Measurements from ENCODE around the gene PLCL1.

PLCL1 gene

GRCh38 chr2:197890168-197890567, 85.8 kb downstream of the PLCL1 start:
- no peak for DNase-seq

- peak in 1 of 2 donors; percentile 32 for DNase-seq
These were observed 87.6 kb downstream of the PLCL1 start for GRCh38 chr2:197891897-197892442.

DNA sequence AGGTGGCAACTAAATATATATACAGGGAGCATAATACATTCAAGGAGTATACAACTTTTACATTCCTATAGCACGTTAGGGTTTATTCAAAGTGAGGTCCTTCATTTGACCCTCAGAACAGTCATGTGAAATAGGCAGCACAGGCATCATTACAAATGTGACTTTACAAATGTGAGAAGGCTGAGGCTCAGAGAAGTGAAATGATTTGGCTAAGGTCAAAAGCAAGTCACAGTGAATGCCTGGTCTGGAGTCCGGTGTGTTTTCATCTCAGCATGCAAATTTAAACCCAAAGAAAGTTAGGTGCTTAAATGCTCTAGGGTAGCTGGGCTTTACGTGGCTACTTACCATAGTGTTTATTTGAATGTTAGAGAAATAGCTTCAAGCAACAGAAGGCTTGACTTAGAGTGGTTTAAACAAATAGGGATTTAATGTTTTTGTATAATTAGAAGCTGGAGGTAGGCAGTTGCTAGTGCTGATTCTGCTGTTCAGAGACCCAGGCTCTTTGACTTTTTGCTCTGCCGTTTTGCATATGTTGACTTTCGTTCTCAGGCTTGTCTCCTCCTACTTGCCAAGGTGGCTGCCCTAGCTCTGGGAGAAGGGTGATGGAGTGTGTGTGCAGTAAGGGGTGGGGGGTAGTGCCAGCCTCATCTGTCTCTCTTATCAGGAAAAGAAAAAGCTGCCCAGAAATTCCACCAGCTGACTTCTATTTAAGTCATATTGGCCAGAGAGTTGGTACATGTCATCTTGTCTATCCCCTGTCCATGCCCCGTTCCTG, 89.2 kb downstream of the PLCL1 start:
- DNase-seq: peak in 1 of 2 donors; percentile 24

- no peak for DNase-seq
These were observed 90.4 kb downstream of the PLCL1 start for GRCh38 chr2:197894751-197895274.

- no peak for DNase-seq
These were observed 93.7 kb downstream of the PLCL1 start for GRCh38 chr2:197897960-197898678.

- DNase-seq: peak in 1 of 2 donors; percentile 42
These were observed 100.1 kb downstream of the PLCL1 start for GRCh38 chr2:197904446-197904845.

- DNase-seq: no peak
These were observed 103.8 kb downstream of the PLCL1 start for GRCh38 chr2:197908156-197908555.

GRCh38 chr2:197908990-197909776, 104.8 kb downstream of the PLCL1 start:
- no peak for DNase-seq

DNA sequence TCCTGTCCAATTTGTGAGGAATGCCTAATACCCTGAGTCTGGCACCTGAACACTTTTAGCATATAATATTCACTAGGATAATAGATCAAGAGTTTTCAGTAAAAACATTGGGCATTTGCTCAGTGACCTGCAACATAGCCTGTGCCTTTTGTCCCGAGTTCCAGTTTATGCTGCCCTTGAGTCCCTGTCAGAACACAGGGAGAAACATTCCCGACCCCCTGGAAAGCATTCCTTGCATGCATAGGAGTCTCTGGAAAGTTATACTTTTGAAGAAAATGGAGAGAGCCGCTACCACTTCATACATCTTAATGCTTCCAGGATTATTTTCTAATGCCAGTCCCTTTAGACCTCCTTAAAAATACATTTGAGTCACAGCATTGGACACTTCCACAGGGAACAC, 107.3 kb downstream of the PLCL1 start:
- DNase-seq: no peak

- DNase-seq: no peak
These were observed 108.7 kb downstream of the PLCL1 start for GRCh38 chr2:197913084-197913483.

DNA sequence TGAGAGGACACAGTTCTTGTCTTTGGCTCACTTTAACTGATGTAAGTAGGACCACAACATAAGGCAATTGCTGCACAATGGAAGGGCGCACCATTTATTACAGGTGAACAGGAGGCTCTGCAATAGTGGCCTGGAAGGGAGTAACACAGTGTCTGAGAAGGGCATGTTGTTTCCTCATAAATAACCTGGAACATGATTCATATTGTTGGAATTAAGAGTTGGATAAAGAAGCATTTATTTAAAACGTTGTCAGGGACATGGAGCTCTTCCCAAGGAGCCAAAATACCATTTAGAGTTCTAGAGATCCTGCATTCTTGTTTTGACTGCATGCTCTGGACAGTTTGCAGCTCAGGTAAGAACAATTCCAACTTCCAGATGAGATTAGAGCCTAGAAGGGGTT, 110.4 kb downstream of the PLCL1 start:
- DNase-seq: no peak

DNA sequence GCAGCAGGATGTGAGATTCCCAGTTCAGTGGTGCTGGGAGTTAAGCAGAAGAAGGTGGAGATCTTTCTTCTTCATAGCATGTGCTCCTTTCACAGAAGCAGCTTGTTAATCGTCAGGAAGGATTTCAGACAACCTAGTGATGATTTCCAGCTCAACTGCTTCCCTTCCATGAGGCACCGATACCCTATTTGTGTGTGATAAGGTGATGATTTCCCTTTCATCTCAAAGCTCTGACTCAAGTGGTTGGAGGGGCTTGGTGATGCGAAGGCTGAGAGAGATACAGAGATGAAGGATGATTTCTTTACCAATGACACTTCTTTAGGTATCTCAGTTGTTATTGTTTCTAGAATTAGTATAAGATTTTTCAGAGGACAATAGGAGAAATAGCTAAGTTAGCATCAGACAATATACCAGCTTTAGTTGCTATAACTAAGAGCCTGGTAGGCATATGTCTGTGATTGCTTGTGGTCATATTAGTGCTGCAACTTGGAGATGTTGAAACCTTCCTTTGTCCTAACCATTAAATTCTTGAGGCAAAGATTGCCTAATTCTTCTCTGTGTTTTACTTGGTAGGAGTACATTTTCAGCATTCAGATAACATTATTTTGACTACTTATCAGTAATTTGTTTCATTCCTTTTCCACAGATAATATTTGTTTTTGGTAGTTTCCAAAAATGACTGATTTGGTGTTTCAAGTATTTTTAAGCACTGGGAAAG, 111.3 kb downstream of the PLCL1 start:
- DNase-seq: no peak

GRCh38 chr2:197919487-197919886, 115.1 kb downstream of the PLCL1 start:
- DNase-seq: no peak

GRCh38 chr2:197920088-197920487, 115.7 kb downstream of the PLCL1 start:
- no peak for DNase-seq

DNA sequence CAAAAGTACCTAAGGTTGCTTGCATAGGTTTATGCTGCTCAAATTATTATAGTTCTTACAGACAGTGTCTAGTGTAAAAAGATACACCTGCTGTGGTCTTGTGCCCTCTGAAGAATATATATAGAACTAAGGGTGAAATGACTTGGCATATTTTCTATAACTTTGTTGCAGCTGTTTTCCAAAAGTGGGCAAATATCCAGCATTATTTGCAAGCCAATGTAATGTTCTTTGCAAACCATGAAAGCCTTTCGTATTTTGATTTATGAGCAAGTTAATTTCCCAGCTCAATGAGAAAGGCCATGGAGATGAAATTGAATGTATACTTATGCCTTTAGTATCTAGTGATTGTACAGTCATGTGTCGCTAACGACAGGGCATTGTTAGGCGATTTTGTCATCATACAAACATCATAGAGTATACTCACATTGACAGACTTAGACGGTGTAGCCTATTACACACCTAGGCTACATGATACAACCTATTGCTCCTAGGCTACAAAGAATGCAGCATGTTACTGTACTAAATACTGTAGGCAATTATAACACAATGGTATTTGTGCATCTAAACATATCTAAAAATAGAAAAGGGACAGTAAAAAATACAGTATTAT, 116.3 kb downstream of the PLCL1 start:
- no peak for DNase-seq

DNA sequence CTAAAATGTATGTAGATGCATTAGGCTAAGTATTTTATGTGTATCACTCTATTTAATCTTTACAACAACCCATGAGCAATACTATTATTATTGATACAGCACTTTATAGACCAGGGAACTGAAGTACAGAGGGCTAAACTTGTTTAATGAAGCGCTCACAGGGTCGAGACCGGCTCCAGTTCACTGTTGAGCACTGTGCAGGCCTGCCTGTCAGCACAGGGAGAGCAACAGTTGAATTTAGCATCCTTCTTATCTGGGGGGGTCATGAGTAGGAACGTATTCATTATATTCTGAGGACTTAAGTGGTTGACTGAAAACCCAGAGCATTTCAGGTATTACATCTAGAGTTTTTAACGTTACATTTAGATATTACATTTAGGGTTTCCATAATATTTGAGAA, 120.1 kb downstream of the PLCL1 start:
- no peak for DNase-seq

- DNase-seq: no peak
These were observed 120.8 kb downstream of the PLCL1 start for GRCh38 chr2:197925204-197925603.

DNA sequence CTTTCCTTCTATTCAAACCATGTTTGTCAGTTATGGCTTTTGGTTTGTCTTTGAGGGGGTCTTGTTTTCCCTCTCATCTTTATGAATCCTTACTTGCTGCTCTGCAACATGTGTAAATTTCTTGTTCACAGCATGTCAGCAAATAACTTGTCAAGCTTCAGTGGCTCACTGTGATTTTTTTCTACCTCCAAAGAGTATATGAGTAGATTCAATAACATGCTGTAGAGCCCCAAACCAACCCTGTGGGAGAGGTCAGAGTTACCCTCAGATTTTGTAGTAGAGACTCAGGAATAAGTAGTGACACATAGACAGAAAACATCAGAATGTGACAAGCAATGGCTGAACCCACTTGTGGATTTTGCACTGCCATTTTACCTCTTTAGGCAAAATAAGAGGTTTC, 121.6 kb downstream of the PLCL1 start:
- DNase-seq: no peak

DNA sequence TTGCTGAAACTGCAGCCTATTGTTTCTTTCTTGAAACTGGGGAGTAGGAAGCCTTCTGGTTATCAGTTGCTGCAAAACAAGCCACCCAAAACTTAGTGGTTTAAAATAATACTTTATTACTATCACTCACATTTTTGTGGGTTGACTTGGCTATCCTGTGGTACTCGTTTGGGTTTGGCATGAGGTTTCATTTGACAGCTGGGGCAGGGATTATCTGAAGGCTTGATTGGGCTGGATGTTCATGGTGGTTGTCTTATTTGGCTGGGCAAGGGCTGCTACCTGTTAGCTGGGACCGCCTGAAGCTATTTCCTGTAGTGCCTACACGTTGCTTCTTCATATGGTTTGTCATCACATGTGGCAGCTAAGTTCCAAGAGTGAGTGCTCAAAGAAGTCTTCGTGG, 122.3 kb downstream of the PLCL1 start:
- DNase-seq: no peak

- no peak for DNase-seq
These were observed 123.6 kb downstream of the PLCL1 start for GRCh38 chr2:197927994-197928393.

DNA sequence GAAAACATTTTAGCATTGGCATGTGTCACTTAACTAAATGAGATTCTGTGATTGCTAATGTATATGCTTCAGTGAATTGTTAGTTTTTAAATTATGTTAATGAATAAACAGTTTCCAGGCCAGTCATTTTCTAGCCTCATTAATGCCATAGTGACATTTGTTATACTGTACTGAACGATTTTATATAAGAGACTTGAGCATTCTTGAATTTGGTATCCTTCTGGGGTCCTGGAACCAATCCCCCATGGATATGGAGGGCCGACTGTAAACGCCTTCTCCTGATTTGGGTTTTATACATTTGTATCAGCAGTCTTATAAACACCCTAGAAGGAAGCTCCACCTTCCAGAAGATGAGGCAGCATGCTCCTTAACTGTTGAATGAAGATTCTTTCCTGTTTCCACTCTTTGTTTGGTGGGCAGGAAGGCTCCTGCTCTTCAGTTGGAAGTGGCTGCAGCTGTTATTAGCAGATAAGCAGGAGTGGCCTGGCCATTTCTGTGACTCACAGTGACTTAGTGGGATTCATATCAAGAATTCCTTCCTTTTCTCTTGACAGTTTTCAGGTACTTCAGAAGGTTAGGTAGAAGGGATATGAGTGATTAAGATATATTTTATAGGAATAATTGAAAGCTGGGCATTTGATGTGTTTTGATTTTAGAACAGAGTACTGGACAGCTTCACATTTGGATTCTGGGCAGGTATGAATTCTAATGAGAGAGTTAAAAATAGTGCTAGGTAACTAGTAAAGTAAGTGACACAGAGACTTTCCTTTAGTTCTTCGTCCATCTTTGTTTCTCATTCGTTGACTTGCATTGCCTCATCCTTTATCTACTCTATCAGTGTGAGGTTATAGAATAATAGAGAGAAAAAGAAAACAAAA, 124.9 kb downstream of the PLCL1 start:
- no peak for DNase-seq

Measured in CD4-positive, alpha-beta T cell treated with Interferon alpha-2 for 1 hour (primary cell).